ENCODE measurements around the gene C2CD2. TPM values are rescaled to one million over a fixed set of nuclear protein-coding genes. Genes with fewer than 3 reads are reported as not detected.

Gene C2CD2
- total and polyA plus RNA-seq, 2 of the 4 experiments (the other 2 are of a cell fraction): 15.6 to 25.3 TPM

DNA sequence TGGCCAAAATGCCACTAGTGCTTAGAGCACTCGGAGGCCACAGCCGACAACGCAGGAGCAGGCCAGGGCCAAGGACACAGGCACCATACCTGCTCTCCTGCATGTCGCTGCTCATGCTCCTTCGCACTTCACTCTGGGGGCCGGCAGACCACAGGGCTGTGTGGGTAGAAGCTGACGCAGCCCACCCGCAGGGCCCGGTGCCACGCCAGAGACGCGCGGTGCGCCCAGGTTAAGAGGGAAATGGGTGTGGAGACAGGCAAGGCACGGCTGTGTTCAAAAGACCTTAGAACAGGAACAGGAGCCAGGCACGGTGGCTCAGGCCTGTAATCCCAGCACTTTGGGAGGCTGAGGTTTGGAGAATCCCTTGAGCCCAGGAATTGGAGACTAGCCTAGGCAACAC is 61.1 kb downstream of the C2CD2 start:
- Histone ChIP-seq H2BK120ac (ENCODE audit: low read depth, low read length) (no peak overlapping the region), H3K4ac (ENCODE audit: low read depth, low read length) (no peak overlapping the region), H3K23ac (ENCODE audit: low read depth, low read length) (no peak overlapping the region), H2AK5ac (ENCODE audit: low read depth, low read length) (no peak overlapping the region), H4K5ac (ENCODE audit: low read depth, low read length) (no peak overlapping the region), H2AFZ (replicated peaks; ENCODE audit: low read length, poor library complexity) (no peak overlapping the region), H2BK20ac (ENCODE audit: low read depth, low read length) (no peak overlapping the region), H3K4me2 (ENCODE audit: low read depth, low read length) (no peak overlapping the region), H2BK15ac (ENCODE audit: low read depth, low read length) (no peak overlapping the region), H3K36me3 (ENCODE audit: control insufficient read depth, insufficient read depth, low read length) (peaks cover 17% of the 10 kb centered on the region), H2AK9ac (replicated peaks; ENCODE audit: low read depth, low read length, poor library complexity) (no peak overlapping the region), H3K4me3 (ENCODE audit: insufficient read depth, low read depth, low read length) (no peak overlapping the region), H4K20me1 (ENCODE audit: insufficient read depth, low read length) (peaks cover 11% of the 10 kb centered on the region), H3K27me3 (ENCODE audit: control insufficient read depth, insufficient read depth, low read length) (no peaks in the 10 kb centered on the region), H3K79me1 (ENCODE audit: low read depth in 1 of 2, low read length in 2 of 2) (peaks cover 4 to 7% of the 10 kb centered on the region in 2 experiments; a peak in 2 of 4 replicates), H4K8ac (ENCODE audit: low read depth in 2 of 2, low read length in 2 of 2) (no peak overlapping the region), H2BK5ac (ENCODE audit: low read depth, low read length, poor library complexity, severe bottlenecking) (no peak overlapping the region), H3K9me3 (ENCODE audit: control insufficient read depth, insufficient read depth, low read length) (no peaks in the 10 kb centered on the region), H3K18ac (ENCODE audit: low read depth, low read length) (no peak overlapping the region), H3K4me1 (ENCODE audit: control insufficient read depth, insufficient read depth, low read length) (peaks cover 14% of the 10 kb centered on the region), H3K9me1 (ENCODE audit: insufficient read depth, low read length) (peaks cover 17% of the 10 kb centered on the region), H3K27ac (ENCODE audit: insufficient read depth, low read length) (no peak overlapping the region), H3K9ac (ENCODE audit: low read depth, low read length) (no peak overlapping the region), H3K14ac (replicated peaks; ENCODE audit: low read depth, low read length) (no peak overlapping the region), H4K91ac (ENCODE audit: insufficient read depth, low read depth, low read length) (no peak overlapping the region), H3K56ac (ENCODE audit: extremely low read depth, insufficient read depth, low read length) (no peak overlapping the region)
- 92% methylated on average over 14 of the region's 16 CpGs; no CpG with 5 or more reads in 1 of the 2 experiments for WGBS, 2 experiments (ENCODE audit: extremely low coverage in 2 of 2, insufficient read length in 1 of 2)
- CTCF ChIA-PET: no interaction called here
- intact Hi-C loops (cut with micrococcal nuclease) (no loop called here), in situ Hi-C loops (cut with MboI; ENCODE audit: low sequenced_read_pairs) (no loop called here), dilution Hi-C loops (cut with HindIII; ENCODE audit: low sequenced_read_pairs, unreplicated experiment) (no loop called here)
- DNase-seq: no peak
- no TSS peak for BruUV-seq (replicated peaks)
- POLR2A ChIA-PET (ENCODE audit: unreplicated experiment): no interaction called here
- TF ChIP-seq MAZ (IDR thresholded peaks at IDR 0.05; ENCODE audit: borderline replicate concordance, low read depth, low read length) (no peak), CHD1 (IDR thresholded peaks at IDR 0.05; ENCODE audit: low read depth, low read length) (no peak), BHLHE40 (IDR thresholded peaks at IDR 0.05; ENCODE audit: low read depth, low read length) (no peak), RCOR1 (IDR thresholded peaks at IDR 0.05; ENCODE audit: insufficient replicate concordance, low read length) (no peak), RFX5 (IDR thresholded peaks at IDR 0.05; ENCODE audit: low read depth, low read length) (no peak), RAD21 (IDR thresholded peaks at IDR 0.05; ENCODE audit: low read length) (no peak), POLR2A (IDR thresholded peaks at IDR 0.05; ENCODE audit: low read depth, low read length) (no peak), NFE2L2 (IDR thresholded peaks at IDR 0.05; ENCODE audit: low read depth, low read length) (no peak), SMC3 (IDR thresholded peaks at IDR 0.05; ENCODE audit: low read depth, low read length) (no peak), FOS (IDR thresholded peaks at IDR 0.05; ENCODE audit: low read depth, low read length) (no peak), CEBPB (IDR thresholded peaks at IDR 0.05; ENCODE audit: low read depth, low read length) (no peak), MXI1 (IDR thresholded peaks at IDR 0.05; ENCODE audit: borderline replicate concordance, low read depth, low read length) (no peak), MAFK (IDR thresholded peaks at IDR 0.05; ENCODE audit: low read depth, low read length) (no peak)
- TF ChIP-seq, protein P1, sequence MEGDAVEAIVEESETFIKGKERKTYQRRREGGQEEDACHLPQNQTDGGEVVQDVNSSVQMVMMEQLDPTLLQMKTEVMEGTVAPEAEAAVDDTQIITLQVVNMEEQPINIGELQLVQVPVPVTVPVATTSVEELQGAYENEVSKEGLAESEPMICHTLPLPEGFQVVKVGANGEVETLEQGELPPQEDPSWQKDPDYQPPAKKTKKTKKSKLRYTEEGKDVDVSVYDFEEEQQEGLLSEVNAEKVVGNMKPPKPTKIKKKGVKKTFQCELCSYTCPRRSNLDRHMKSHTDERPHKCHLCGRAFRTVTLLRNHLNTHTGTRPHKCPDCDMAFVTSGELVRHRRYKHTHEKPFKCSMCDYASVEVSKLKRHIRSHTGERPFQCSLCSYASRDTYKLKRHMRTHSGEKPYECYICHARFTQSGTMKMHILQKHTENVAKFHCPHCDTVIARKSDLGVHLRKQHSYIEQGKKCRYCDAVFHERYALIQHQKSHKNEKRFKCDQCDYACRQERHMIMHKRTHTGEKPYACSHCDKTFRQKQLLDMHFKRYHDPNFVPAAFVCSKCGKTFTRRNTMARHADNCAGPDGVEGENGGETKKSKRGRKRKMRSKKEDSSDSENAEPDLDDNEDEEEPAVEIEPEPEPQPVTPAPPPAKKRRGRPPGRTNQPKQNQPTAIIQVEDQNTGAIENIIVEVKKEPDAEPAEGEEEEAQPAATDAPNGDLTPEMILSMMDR (conservative IDR thresholded peaks at IDR 0.05; ENCODE audit: low read depth, low read length): no peak
- TF ChIP-seq, protein P2, sequence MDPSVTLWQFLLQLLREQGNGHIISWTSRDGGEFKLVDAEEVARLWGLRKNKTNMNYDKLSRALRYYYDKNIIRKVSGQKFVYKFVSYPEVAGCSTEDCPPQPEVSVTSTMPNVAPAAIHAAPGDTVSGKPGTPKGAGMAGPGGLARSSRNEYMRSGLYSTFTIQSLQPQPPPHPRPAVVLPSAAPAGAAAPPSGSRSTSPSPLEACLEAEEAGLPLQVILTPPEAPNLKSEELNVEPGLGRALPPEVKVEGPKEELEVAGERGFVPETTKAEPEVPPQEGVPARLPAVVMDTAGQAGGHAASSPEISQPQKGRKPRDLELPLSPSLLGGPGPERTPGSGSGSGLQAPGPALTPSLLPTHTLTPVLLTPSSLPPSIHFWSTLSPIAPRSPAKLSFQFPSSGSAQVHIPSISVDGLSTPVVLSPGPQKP (IDR thresholded peaks at IDR 0.05; ENCODE audit: borderline replicate concordance, low read depth, low read length): no peak
- TF ChIP-seq, protein P3, sequence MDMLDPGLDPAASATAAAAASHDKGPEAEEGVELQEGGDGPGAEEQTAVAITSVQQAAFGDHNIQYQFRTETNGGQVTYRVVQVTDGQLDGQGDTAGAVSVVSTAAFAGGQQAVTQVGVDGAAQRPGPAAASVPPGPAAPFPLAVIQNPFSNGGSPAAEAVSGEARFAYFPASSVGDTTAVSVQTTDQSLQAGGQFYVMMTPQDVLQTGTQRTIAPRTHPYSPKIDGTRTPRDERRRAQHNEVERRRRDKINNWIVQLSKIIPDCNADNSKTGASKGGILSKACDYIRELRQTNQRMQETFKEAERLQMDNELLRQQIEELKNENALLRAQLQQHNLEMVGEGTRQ (IDR thresholded peaks at IDR 0.05; ENCODE audit: low read depth, low read length): no peak
- ATAC-seq (ENCODE audit: low read depth): no peak
